ENCODE data around the gene DEK.

The DEK gene

GRCh38 chr6:18265787-18266522 is 1.6 kb upstream of the DEK start:
- no peak for DNase-seq (ENCODE audit: low read depth)

DNA sequence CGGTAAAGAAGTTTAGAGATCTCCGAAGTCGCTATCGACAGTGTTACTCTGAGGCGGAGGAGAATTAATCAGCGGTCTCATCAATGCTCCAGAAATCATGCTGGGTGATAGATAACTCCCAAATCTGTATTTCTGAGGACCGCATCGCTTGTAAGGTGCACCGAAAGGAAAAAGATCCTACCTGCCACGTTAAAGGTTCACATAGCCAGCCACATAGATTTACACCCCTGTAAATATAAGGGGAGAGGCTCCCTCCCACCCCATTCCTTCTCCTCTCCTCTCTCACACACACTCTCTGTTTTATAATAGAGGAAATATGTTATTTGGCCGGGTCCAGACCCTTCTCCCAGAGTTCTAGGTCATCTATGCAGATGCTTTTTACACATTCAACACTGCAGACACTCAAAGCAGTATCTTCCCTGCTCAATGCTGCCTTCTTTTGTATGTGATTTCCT is 620 bp upstream of the DEK start:
- DNase-seq (ENCODE audit: low read depth), result no peak

DNA sequence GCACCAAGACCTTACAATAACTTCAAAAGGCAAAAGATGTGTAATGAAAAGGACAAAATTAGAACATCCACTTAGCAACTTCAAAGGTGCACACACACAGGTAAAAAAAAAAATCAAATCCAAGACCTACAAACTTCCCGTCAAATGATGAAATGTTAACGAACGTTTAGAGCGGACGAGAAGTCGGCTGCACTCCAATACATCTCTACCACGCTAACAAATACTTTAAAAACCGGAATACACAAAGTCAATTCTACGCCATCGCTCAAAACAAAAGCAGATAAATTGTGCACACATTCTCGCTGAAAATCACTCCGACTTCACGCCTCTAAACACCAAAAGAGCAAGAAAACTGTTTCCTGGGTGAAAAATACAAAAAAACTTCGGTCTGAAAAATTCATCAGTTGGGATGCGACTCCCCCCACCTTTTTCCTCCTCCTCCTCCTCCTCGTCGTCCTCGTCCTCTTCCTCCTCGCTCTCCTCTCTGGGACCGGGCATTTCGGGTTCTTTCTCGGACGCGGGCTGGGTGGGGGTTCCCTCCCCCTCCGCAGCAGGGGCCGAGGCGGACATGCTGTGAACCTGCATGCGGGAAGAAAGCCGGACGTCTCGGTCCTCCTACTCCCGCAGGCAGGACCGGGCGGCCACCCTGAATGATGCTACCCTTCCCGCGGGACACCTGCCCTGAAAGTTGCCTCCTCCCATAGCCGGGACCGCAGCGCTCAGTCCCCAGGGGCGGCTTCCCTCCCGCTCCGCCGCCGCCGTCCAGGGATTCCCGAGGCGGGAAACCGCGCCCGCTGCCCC is 712 bp downstream of the DEK start:
- no peak for DNase-seq (ENCODE audit: low read depth)

GRCh38 chr6:18262702-18263417 is 1.5 kb downstream of the DEK start:
- no peak for DNase-seq (ENCODE audit: low read depth)

GRCh38 chr6:18261877-18262276 is 2.5 kb downstream of the DEK start:
- no peak for DNase-seq (ENCODE audit: low read depth)

- DNase-seq (ENCODE audit: low read depth), result no peak
These were observed 3.8 kb downstream of the DEK start for GRCh38 chr6:18260448-18261106.

DNA sequence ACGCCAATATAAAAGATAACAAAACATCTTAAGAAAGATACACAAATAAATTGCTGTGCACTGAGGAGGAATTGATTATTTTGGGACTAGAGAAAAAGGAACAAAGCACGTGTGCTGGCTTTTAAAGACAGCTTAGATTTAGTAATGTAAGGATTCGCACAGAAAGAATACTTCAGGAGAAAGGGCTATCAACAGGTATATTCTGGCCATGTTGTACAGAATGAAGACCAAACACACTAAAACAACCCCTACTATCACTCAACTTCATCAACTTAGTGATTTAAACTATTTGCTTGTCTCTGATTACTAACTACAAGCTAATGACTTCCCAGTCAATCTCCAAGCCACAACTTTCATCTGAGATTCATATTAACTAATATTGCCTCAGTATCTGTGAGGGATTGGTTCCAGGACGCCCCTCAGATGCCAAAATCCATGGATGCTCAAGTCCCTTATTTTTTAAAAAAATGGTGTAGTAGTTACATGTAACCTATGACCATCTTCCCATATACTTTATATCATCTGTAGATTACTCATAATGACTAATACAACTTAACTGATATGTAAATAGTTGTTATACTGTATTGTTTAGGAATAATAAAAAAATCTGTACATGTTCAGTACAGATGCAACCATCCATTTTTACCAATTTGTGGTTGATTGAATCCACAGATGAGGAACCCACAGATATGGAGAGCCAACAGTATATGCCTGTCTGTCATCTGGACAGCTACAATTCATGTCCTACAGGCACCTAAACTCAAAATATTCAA is 4.5 kb downstream of the DEK start:
- DNase-seq (ENCODE audit: low read depth), result no peak

DNA sequence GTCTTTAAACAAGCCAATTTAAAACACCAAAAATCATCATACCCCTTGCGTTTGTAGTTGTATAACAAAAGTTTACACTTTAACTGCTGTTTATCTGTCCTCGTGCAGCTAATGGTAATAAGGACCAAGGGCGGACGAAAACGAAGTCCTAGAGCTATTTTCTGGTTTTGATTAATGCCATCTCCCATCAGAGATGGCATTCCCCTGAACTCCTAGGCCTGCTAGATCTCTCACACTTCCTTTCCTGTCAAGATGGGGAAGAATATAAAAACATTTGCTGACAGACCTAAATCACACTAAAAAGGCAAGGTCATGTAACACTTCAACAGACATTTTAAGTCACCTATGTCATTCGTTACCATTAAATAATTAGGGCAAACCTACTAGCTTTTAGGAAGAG is 9.5 kb downstream of the DEK start:
- DNase-seq (ENCODE audit: low read depth), result no peak

DNA sequence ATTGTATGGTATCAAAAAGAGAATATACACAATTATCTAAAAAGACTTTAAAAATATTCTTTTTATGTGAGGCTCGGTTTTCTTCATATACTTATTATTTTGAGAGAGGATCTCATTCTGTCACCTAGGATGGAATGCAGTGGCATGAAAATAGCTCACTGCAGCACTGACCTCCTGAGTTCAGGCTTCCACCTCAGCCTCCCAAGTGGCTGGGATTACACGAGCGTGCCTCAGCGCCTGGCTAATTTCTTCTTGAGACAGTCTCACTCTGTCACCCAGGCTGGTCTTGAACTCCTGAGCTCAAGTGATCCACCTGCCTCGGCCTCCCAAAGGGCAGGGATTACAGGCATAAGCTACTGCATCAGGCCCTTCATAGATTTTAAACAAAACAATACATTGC is 10.7 kb downstream of the DEK start:
- DNase-seq (ENCODE audit: low read depth), result no peak

DNA sequence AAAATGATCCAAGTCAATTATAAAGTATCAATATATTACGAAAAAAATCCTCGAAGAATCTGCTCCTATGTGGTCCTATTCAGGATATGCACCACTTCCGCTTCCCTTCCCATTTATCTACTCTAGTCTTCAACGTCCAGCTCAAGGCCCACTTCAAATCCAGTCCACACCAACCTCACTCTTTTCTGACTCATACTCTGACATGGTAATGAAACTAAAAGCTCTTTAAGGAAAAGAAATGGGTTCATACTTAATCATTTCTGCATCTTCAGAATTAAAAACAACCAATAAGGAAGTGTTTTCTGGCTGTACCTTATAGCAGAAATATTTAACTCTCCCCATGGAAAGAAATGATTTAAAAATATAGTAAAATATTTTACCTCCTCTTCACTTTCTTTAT is 15.1 kb downstream of the DEK start:
- no peak for DNase-seq (ENCODE audit: low read depth)

GRCh38 chr6:18248698-18249097 is 15.6 kb downstream of the DEK start:
- no peak for DNase-seq (ENCODE audit: low read depth)

- DNase-seq (ENCODE audit: low read depth), result no peak
These were observed 17.3 kb downstream of the DEK start for GRCh38 chr6:18247002-18247401.

- DNase-seq (ENCODE audit: low read depth), result no peak
These were observed 18.1 kb downstream of the DEK start for GRCh38 chr6:18246205-18246604.

DNA sequence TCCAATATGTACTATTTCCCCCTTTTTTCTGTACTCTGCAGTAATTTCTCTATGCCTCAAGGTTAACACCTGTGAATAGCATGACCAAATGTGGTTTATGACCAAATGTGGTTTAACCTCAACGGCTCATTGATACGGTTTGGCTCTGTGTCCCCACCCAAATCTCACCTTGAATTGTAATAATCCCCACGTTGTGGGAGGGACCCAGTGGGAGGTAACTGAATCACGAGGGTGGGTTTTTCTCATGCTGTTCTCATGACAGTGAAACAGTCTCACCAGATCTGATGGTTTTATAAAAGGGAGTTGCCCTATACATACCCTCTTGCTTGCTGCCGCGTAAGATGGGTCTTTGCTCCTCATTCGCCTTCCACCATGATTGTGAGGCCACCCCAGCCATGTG is 18.7 kb downstream of the DEK start:
- DNase-seq (ENCODE audit: low read depth), result no peak

DNA sequence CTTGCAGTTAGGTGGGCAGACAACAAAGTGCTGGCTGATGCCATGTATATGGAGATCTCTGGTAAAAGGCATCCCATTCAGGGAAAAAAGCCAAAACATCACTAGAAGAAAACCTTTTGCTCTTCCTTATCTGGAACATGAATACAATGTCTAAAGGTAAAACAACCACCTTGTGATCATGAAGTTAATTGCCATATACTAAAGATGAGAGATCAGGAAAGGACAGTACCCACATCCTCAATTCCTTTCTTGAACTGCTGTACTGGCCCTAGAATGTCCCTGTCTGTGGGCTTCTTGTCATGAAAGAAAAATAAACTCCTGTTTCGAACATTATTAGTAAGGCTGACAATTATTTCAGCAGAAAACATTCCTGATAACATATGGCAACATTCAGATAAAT is 19.3 kb downstream of the DEK start:
- DNase-seq (ENCODE audit: low read depth), result no peak

DNA sequence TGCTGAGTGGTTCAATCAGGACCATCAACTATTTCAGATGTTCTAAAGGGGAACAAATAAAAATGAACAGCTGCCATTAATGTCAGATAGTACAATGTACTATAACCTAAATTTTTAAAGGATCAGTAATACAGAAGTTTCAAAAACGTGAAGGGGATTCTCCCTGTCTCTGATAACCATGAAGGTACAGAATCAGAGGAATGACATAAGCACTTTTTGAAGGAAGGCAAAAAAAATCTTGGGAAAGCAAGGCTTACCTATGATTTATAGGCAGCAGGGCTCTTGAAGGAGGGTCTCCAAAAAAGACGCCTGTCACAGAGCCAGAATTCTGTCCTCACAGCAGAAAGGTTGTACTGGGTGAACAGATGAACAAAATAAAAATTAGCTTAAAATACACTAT is 20.1 kb downstream of the DEK start:
- no peak for DNase-seq (ENCODE audit: low read depth)

GRCh38 chr6:18243302-18243893 is 20.9 kb downstream of the DEK start:
- DNase-seq (ENCODE audit: low read depth), result no peak

GRCh38 chr6:18242062-18242851 is 22.1 kb downstream of the DEK start:
- peak; percentile 79 for DNase-seq (ENCODE audit: low read depth)

DNA sequence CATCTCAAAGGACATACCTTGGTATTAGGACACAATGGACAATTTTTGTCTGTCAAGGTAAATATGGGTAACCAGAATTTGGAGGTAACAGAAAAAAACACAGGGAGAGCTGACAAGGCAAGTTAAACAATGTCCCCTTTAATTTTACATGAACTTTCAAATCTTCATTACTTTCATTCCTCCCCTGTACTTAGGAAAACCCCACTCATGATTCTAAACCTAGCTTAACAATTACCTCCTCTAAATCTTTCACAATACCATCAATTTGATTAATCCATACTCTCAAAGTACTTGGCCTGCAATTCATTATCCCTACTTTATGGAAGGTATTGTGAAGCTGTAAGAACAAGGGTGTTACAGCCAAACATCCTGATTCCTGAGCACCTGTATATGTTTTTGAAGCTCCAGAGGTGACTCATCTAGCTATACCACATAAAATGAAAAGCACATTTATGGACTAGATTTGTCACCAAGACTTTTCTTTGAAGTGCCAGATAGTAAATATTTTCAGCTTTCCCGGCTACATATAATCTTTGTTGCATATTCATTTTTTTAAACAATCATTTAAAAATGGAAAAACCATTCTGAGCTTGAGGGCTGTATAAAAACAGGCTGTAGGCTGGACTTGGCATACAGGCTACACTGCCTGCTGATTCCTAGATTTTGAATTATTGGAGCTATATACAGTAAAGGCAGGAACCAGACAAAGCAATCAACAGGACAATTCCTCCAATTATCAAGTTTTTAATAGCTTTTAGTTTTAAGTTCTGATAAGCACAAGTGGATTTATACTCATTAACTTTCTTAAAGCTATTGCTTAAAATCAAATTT is 22.9 kb downstream of the DEK start:
- no peak for DNase-seq (ENCODE audit: low read depth)
